Measurements from ENCODE around the gene RNF214. TPM values are rescaled to one million over a fixed set of nuclear protein-coding genes. Genes with fewer than 3 reads are reported as not detected.

RNF214 gene
- polyA plus RNA-seq, 3 donors = 6.4 to 13.8 (median 7.8) TPM

DNA sequence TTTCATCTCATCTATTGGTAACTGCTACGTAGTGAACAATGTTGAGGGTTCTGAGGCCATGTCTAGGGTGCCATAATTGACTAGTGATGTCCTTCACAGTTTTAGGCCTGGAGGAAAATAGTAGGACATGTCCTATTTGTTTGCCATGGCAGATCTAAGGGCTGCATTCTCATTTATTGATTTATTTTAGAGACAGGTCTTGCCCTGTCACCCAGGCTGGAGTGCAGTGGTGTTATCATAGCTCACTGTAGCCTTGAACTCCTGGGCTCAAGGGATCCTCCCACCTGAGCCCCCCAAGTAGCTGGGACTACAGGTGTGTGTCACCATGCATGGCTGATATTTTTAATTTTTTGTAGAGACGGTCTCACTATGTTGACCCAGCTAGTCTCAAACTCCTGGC lies 100.4 kb downstream of the RNF214 start:
- peaks cover 3% of the 10 kb centered on the region for H3K79me2 ChIP-seq (ENCODE audit: insufficient read depth, low read length)
- WGBS (ENCODE audit: insufficient coverage) = 50% methylated on average over 2 of the region's 2 CpGs
- TF ChIP-seq, protein P1, sequence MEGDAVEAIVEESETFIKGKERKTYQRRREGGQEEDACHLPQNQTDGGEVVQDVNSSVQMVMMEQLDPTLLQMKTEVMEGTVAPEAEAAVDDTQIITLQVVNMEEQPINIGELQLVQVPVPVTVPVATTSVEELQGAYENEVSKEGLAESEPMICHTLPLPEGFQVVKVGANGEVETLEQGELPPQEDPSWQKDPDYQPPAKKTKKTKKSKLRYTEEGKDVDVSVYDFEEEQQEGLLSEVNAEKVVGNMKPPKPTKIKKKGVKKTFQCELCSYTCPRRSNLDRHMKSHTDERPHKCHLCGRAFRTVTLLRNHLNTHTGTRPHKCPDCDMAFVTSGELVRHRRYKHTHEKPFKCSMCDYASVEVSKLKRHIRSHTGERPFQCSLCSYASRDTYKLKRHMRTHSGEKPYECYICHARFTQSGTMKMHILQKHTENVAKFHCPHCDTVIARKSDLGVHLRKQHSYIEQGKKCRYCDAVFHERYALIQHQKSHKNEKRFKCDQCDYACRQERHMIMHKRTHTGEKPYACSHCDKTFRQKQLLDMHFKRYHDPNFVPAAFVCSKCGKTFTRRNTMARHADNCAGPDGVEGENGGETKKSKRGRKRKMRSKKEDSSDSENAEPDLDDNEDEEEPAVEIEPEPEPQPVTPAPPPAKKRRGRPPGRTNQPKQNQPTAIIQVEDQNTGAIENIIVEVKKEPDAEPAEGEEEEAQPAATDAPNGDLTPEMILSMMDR (IDR thresholded peaks at IDR 0.05) = no peak

DNA sequence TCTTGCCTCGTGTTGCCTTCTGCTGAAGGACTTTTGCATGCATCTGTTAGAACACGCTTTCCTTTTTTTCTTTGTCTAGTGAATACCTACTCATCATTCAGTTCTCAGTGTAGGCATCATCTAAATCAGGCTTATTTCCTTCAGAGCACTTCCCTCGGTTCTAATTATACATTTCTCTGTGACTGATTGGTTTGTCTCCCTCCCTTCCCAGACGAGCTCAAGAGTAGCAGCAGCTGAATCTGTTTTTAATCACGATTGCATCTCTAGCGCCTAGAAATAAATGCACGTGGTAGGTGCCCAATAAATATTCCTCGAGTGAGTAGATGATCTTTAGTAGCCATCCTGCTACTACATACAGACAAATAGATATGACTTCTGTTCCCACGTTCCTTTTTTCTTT lies 101.4 kb downstream of the RNF214 start:
- no peak for DNase-seq
- Histone ChIP-seq H3K4me3 (replicated peaks in 1 of 3; ENCODE audit: low read depth in 2 of 3, low read length in 3 of 3) (no peak overlapping the region), H3K4me1 (ENCODE audit: control insufficient read depth in 1 of 2, insufficient read depth in 2 of 2, low read length in 2 of 2) (peaks cover 4 to 6% of the 10 kb centered on the region in 2 donors), H3K9me3 (replicated peaks in 1 of 2; ENCODE audit: control insufficient read depth in 1 of 2, insufficient read depth in 1 of 2, low read length in 2 of 2) (no peaks in the 10 kb centered on the region), H3K9ac (ENCODE audit: insufficient read depth, low read length, poor library complexity, severe bottlenecking) (no peak overlapping the region), H3K36me3 (replicated peaks in 1 of 2; ENCODE audit: control insufficient read depth in 1 of 2, insufficient read depth in 2 of 2, low read length in 2 of 2) (peaks cover 2 to 41% of the 10 kb centered on the region in 2 donors), H3K27ac (ENCODE audit: low read depth in 1 of 2, low read length in 2 of 2) (no peak overlapping the region), H2AFZ (ENCODE audit: insufficient read depth, low read depth, low read length, poor library complexity, severe bottlenecking) (no peak overlapping the region), H3K4me2 (replicated peaks; ENCODE audit: extremely low read depth, low read length, poor library complexity, severe bottlenecking) (no peak overlapping the region), H3K79me2 (ENCODE audit: insufficient read depth, low read length) (peaks cover 3% of the 10 kb centered on the region), H3K27me3 (ENCODE audit: control insufficient read depth in 2 of 2, insufficient read depth in 2 of 2, low read length in 2 of 2) (no peaks in the 10 kb centered on the region), H4K20me1 (ENCODE audit: insufficient read depth, low read length) (no peaks in the 10 kb centered on the region)
- TF ChIP-seq, protein P1 (IDR thresholded peaks at IDR 0.05) = no peak
- Mint-ChIP-seq H3K4me1 (peaks cover 11% of the 10 kb centered on the region), H3K27me3 (ENCODE audit: low read depth in 3 of 3) (no peaks in the 10 kb centered on the region), H3K4me3 (no peak overlapping the region), H3K9me3 (no peaks in the 10 kb centered on the region), H3K36me3 (peaks cover 41 to 42% of the 10 kb centered on the region in 2 donors), H3K27ac (no peak overlapping the region)
- intact Hi-C loops (cut with micrococcal nuclease) = no loop called here
- WGBS (ENCODE audit: insufficient coverage) = 89% methylated on average over 5 of the region's 9 CpGs

More for the DNA sequence above, 100.4 kb downstream of the RNF214 start:
- Mint-ChIP-seq H3K4me1 (peaks cover 9% of the 10 kb centered on the region), H3K9me3 (no peaks in the 10 kb centered on the region), H3K36me3 (peaks cover 30 to 34% of the 10 kb centered on the region in 2 donors), H3K27ac (no peak overlapping the region), H3K27me3 (ENCODE audit: low read depth in 3 of 3) (no peaks in the 10 kb centered on the region), H3K4me3 (no peak overlapping the region)
- H3K4me1 ChIP-seq (ENCODE audit: control insufficient read depth in 1 of 2, insufficient read depth in 2 of 2, low read length in 2 of 2) = peaks cover 11 to 14% of the 10 kb centered on the region in 2 donors
- H3K36me3 ChIP-seq (replicated peaks in 1 of 2; ENCODE audit: control insufficient read depth in 1 of 2, insufficient read depth in 2 of 2, low read length in 2 of 2) = peaks cover 2 to 33% of the 10 kb centered on the region in 2 donors
- no peaks in the 10 kb centered on the region for H3K9me3 ChIP-seq (replicated peaks in 1 of 2; ENCODE audit: control insufficient read depth in 1 of 2, insufficient read depth in 1 of 2, low read length in 2 of 2)
- no peaks in the 10 kb centered on the region for H4K20me1 ChIP-seq (ENCODE audit: insufficient read depth, low read length)
- H3K4me2 ChIP-seq (replicated peaks; ENCODE audit: extremely low read depth, low read length, poor library complexity, severe bottlenecking) = no peak overlapping the region
- no peak for DNase-seq
- no peak overlapping the region for H2AFZ ChIP-seq (ENCODE audit: insufficient read depth, low read depth, low read length, poor library complexity, severe bottlenecking)
- no peak overlapping the region for H3K27ac ChIP-seq (ENCODE audit: low read depth in 1 of 2, low read length in 2 of 2)
- no peak overlapping the region for H3K9ac ChIP-seq (ENCODE audit: insufficient read depth, low read length, poor library complexity, severe bottlenecking)
- intact Hi-C loops (cut with micrococcal nuclease) = no loop called here
- H3K27me3 ChIP-seq (ENCODE audit: control insufficient read depth in 2 of 2, insufficient read depth in 2 of 2, low read length in 2 of 2) = no peaks in the 10 kb centered on the region
- no peak overlapping the region for H3K4me3 ChIP-seq (replicated peaks in 1 of 3; ENCODE audit: low read depth in 2 of 3, low read length in 3 of 3)
